K562 (cell line): ENCODE measurements around the gene SAMD11. TPM values are rescaled to one million over a fixed set of nuclear protein-coding genes. Genes with fewer than 3 reads are reported as not detected.
A peak's percentile ranks its signal among the peaks of the same experiment; 100 is the strongest.

Source experiments
- CBFA2T2 ChIP-seq: fragments of 450-650 bp; conservative IDR thresholded peaks from 2 replicates; pipeline ENCODE4 v1.6.1; 2017; ENCODE audit warnings: mild to moderate bottlenecking
- FOXA3 ChIP-seq, 2 experiments: fragments of 450-650 bp in 1 of 2; sonication (generic) in 1 of 2; formaldehyde crosslinking; IDR thresholded peaks in 1 of 2; conservative IDR thresholded peaks in 1 of 2; 2 replicates each; pipeline versions ENCODE4 v1.4.0 to v1.8.0; 2020 to 2022; ENCODE audit warnings: mild to moderate bottlenecking in 2 of 2, missing genetic modification reagents in 1 of 2
- HCFC1 ChIP-seq: IDR thresholded peaks from 2 replicates; pipeline ENCODE4 v1.6.1; 2012; ENCODE audit warnings: low read depth, low read length, improper control_type of control experiment
- HEY1 ChIP-seq: fragments of 250-450 bp; sonication (Bioruptor Pico); IDR thresholded peaks from 2 replicates; pipeline ENCODE4 v1.5.0; 2020; ENCODE audit warnings: mild to moderate bottlenecking, moderate library complexity, borderline replicate concordance
- KLF1 ChIP-seq: fragments of 450-650 bp; IDR thresholded peaks from 2 replicates; pipeline ENCODE4 v1.6.1; 2016; ENCODE audit warnings: missing genetic modification characterization, missing compliant biosample characterization
- MAFK ChIP-seq: IDR thresholded peaks from 2 replicates; pipeline ENCODE4 v1.6.1; 2011; ENCODE audit warnings: low read length, improper control_type of control experiment
- NR1H2 ChIP-seq: sonication (generic); formaldehyde crosslinking; IDR thresholded peaks from 2 replicates; pipeline ENCODE4 v1.4.0; 2020; ENCODE audit warnings: mild to moderate bottlenecking, missing genetic modification reagents
- PML ChIP-seq: IDR thresholded peaks from 2 replicates; pipeline ENCODE4 v1.6.1; 2012; ENCODE audit warnings: low read length, inconsistent platforms
- POLR2A ChIP-seq: fragments of 450-650 bp; conservative IDR thresholded peaks from 2 replicates; pipeline ENCODE4 v1.6.1; 2016
- POLR2H ChIP-seq: IDR thresholded peaks from 2 replicates; pipeline ENCODE4 v1.6.1; 2016; ENCODE audit warnings: missing genetic modification characterization, low read depth, mild to moderate bottlenecking, control low read depth, missing compliant biosample characterization, moderate library complexity
- RBM15 ChIP-seq: fragments of 200-400 bp; formaldehyde crosslinking; IDR thresholded peaks from 2 replicates; pipeline ENCODE4 v1.6.1; 2018; ENCODE audit warnings: mild to moderate bottlenecking, low read length, moderate library complexity; ENCODE audit not compliant: insufficient read depth
- SMAD4 ChIP-seq: fragments of 250-450 bp; sonication (Bioruptor Pico); conservative IDR thresholded peaks from 2 replicates; pipeline ENCODE4 v1.8.0; 2021; ENCODE audit warnings: inconsistent platforms, mild to moderate bottlenecking, moderate library complexity
- TARDBP ChIP-seq: fragments of 450-650 bp; IDR thresholded peaks from 2 replicates; pipeline ENCODE4 v1.6.1; 2016
- U2AF2 ChIP-seq: fragments of 200-400 bp; formaldehyde crosslinking; optimal IDR thresholded peaks from 2 replicates; pipeline ENCODE3; 2017; ENCODE audit warnings: low read depth, mild to moderate bottlenecking, low read length
- ZBTB33 ChIP-seq: sonication (generic); formaldehyde crosslinking; IDR thresholded peaks from 2 replicates; pipeline ENCODE4 v1.8.1; 2023; ENCODE audit warnings: mild to moderate bottlenecking, missing genetic modification reagents
- ZNF174 ChIP-seq: fragments of 250-450 bp; sonication (Bioruptor Pico); IDR thresholded peaks from 2 replicates; pipeline ENCODE4 v1.4.0; 2020; ENCODE audit warnings: mild to moderate bottlenecking
- ZNF583 ChIP-seq: fragments of 250-450 bp; sonication (Bioruptor Pico); IDR thresholded peaks from 2 replicates; pipeline ENCODE4 v1.4.0; 2020
- ZNF696 ChIP-seq: fragments of 250-450 bp; sonication (Bioruptor Pico); conservative IDR thresholded peaks from 2 replicates; pipeline ENCODE4 v1.4.0; 2020; ENCODE audit warnings: mild to moderate bottlenecking, moderate library complexity
- ZNF76 ChIP-seq: fragments of 250-450 bp; sonication (Bioruptor Pico); IDR thresholded peaks from 2 replicates; pipeline ENCODE4 v1.4.0; 2020; ENCODE audit warnings: mild to moderate bottlenecking, moderate library complexity, borderline replicate concordance
- polyA plus RNA-seq, 8 experiments: library from polyadenylated mRNA; depleted of rRNA in 4 of 8; stranded (reverse) in 5 of 8; unstranded in 3 of 8; fragments of >200 nt; fragmentation: Nextera tagmentation in 2 of 8; fragmentation: Illumina TruSeq in 1 of 8; extraction: Ambion mirVana in 2 of 8; extraction: Trizol in 1 of 8; gene quantifications; 2 replicates each; pipeline versions ENCODE4 v1.2.1 to v1.2.3, GENCODE V29; 2011 to 2014; ENCODE audit warnings: inconsistent platforms in 1 of 8, missing spikeins in 1 of 8
- total RNA-seq, 7 experiments: library from RNA; depleted of rRNA in 6 of 7; stranded (reverse); fragments of >200 nt in 6 of 7; fragmentation: Illumina TruSeq in 2 of 7; extraction: Trizol in 2 of 7; gene quantifications; 2 replicates each; pipeline versions ENCODE4 v1.2.1 to v1.2.3, GENCODE V29; 2011 to 2021; ENCODE audit warnings: low replicate concordance in 1 of 7
- TF ChIP-seq, protein P1 (sequence below), 2 experiments: IDR thresholded peaks; 2 replicates each; pipeline ENCODE4 v1.6.1; 2011; ENCODE audit warnings: borderline replicate concordance in 1 of 2, control low read depth in 1 of 2, low read depth in 1 of 2, low read length in 1 of 2, mild to moderate bottlenecking in 1 of 2, mixed read lengths in 1 of 2, moderate library complexity in 1 of 2; ENCODE audit not compliant: insufficient read depth in 1 of 2, insufficient read length in 1 of 2, poor library complexity in 1 of 2, severe bottlenecking in 1 of 2; ENCODE audit errors: extremely low read depth in 1 of 2
- TF ChIP-seq, protein P2 (sequence below): fragments of 250-450 bp; sonication (Bioruptor Pico); IDR thresholded peaks from 2 replicates; pipeline ENCODE4 v1.4.0; 2020

The SAMD11 gene
- total and polyA plus RNA-seq, 9 of the 15 experiments (the other 6 are each of a cell fraction or from before 2014, with no cell fraction given): 0.07 to 0.82 (median 0.11) TPM; not detected in 2

DNA sequence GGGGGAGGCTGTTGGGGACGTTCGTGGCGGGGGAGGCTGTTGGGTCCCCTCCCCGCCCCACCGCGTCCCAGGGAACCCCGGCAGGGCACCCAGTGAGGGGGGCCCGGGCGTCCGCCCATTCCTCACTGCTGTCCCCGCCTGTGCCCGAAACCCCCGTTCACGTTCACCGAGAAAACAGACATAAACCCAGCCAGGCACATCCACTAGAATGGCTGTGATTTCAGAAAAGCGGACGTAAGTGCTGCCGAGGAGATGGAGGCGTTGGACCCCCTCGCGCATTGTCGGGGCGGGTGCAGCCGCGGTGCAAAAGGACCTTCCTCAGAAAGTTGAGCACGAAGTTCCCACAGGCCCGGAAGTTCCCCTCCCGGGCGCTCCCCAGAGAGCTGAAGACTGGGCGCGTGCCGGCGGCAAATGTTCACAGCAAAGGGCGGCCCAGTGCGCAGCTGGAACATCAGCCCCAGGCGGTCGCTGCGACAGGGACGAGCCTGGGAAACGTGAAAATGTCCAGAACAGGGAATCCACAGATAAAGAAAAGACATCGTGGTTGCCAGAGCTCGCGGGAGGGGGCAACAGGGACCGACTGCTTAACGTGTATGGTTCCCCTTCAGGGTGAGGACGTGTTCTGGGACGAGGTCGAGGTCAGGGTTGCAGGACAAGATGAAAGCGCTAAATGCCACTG lies 18.5 kb upstream of the SAMD11 start (continued):
- TF ChIP-seq, protein P1, sequence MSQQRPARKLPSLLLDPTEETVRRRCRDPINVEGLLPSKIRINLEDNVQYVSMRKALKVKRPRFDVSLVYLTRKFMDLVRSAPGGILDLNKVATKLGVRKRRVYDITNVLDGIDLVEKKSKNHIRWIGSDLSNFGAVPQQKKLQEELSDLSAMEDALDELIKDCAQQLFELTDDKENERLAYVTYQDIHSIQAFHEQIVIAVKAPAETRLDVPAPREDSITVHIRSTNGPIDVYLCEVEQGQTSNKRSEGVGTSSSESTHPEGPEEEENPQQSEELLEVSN (IDR thresholded peaks at IDR 0.05; ENCODE audit: borderline replicate concordance in 1 of 2, extremely low read depth in 1 of 2, insufficient read depth in 1 of 2, insufficient read length in 1 of 2, low read depth in 1 of 2, low read length in 1 of 2, poor library complexity in 1 of 2, severe bottlenecking in 1 of 2): peak in 1 of 2 experiments; percentile 39
- TF ChIP-seq HEY1 (CRISPR knock-in tag): no peak
- no peak for TF ChIP-seq ZNF174 (CRISPR knock-in tag)
- no peak for TF ChIP-seq RBM15
- TF ChIP-seq NR1H2: no peak
- no peak for TF ChIP-seq ZNF583
- TF ChIP-seq POLR2A: no peak
- no peak for TF ChIP-seq U2AF2
- TF ChIP-seq POLR2H (tag): no peak
- TF ChIP-seq ZNF76 (CRISPR knock-in tag): no peak
- TF ChIP-seq FOXA3 (CRISPR knock-in tag; conservative IDR thresholded peaks at IDR 0.05 in 1 of 2, IDR thresholded peaks at IDR 0.05 in 1 of 2): peak in 1 of 2 experiments; percentile 70; a peak in 2 of 4 replicates
- TF ChIP-seq CBFA2T2: no peak
- TF ChIP-seq HCFC1: no peak
- no peak for TF ChIP-seq KLF1 (tag)
- TF ChIP-seq ZNF696: no peak
- peak; percentile 99 for TF ChIP-seq ZBTB33 (CRISPR knock-in tag)
- TF ChIP-seq PML: no peak
- no peak for TF ChIP-seq SMAD4 (CRISPR knock-in tag)
- TF ChIP-seq, protein P2, sequence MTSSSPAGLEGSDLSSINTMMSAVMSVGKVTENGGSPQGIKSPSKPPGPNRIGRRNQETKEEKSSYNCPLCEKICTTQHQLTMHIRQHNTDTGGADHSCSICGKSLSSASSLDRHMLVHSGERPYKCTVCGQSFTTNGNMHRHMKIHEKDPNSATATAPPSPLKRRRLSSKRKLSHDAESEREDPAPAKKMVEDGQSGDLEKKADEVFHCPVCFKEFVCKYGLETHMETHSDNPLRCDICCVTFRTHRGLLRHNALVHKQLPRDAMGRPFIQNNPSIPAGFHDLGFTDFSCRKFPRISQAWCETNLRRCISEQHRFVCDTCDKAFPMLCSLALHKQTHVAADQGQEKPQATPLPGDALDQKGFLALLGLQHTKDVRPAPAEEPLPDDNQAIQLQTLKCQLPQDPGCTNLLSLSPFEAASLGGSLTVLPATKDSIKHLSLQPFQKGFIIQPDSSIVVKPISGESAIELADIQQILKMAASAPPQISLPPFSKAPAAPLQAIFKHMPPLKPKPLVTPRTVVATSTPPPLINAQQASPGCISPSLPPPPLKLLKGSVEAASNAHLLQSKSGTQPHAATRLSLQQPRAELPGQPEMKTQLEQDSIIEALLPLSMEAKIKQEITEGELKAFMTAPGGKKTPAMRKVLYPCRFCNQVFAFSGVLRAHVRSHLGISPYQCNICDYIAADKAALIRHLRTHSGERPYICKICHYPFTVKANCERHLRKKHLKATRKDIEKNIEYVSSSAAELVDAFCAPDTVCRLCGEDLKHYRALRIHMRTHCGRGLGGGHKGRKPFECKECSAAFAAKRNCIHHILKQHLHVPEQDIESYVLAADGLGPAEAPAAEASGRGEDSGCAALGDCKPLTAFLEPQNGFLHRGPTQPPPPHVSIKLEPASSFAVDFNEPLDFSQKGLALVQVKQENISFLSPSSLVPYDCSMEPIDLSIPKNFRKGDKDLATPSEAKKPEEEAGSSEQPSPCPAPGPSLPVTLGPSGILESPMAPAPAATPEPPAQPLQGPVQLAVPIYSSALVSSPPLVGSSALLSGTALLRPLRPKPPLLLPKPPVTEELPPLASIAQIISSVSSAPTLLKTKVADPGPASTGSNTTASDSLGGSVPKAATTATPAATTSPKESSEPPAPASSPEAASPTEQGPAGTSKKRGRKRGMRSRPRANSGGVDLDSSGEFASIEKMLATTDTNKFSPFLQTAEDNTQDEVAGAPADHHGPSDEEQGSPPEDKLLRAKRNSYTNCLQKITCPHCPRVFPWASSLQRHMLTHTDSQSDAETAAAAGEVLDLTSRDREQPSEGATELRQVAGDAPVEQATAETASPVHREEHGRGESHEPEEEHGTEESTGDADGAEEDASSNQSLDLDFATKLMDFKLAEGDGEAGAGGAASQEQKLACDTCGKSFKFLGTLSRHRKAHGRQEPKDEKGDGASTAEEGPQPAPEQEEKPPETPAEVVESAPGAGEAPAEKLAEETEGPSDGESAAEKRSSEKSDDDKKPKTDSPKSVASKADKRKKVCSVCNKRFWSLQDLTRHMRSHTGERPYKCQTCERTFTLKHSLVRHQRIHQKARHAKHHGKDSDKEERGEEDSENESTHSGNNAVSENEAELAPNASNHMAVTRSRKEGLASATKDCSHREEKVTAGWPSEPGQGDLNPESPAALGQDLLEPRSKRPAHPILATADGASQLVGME (CRISPR knock-in tag): no peak
- TF ChIP-seq MAFK: no peak
- TF ChIP-seq TARDBP: no peak
